ENCODE measurements around the gene MAML2.

The MAML2 gene

GRCh38 chr11:95926726-95927125 lies 416.3 kb downstream of the MAML2 start:
- no peak for DNase-seq

All from NCI-H187 (cell line).